Lung microvascular endothelial cell (primary cell): ENCODE results near the gene TBC1D4. TPM values are rescaled to one million over a fixed set of nuclear protein-coding genes. Genes with fewer than 3 reads are reported as not detected.
A peak's percentile ranks its signal among the peaks of the same experiment; 100 is the strongest.
"Not testable (repeated sequence)": the region's sequence is repeated elsewhere in the genome, so short reads cannot be mapped to it uniquely, and the experiment has no call there.

Experiments used
- DNase-seq, 2 donors: peaks; one replicate each; pipeline versions ENCODE4 v3.0.0 to v3.0.0-alpha.2; 2010; ENCODE audit warnings: low read depth in 2 of 2
- total RNA-seq: library from RNA; depleted of rRNA; stranded (reverse); fragments of >200 nt; gene quantifications from 2 replicates; pipeline ENCODE4 v1.2.1, GENCODE V29; 2014

TBC1D4 gene
- total RNA-seq, 1 donor from 2014 or later: 60.5 TPM

DNA sequence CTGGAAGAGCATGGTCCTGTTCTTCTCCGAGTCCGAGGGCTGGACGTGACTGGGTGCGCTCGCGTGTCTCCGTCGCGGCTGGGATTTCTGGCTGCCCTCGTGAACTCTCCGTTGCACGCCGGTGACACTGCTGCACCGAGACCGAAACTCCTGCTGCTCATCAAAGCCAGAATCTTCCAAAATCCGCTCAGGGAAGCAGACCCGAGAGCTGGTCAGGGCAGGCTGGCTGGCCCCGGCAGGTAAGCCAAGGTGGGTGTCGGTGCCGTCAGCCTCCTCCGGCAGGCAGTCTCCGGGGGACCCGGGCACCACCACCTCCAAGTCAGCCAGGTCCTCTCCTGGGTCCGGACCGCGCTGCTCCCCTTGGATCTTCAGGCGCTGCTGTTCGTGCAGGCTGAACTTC lies 119.9 kb downstream of the TBC1D4 start:
- no peak for DNase-seq

- no peak for DNase-seq
These were observed 121.8 kb downstream of the TBC1D4 start for GRCh38 chr13:75360170-75360569.

GRCh38 chr13:75359266-75359665 lies 122.7 kb downstream of the TBC1D4 start:
- peak in 1 of 2 donors; percentile 42 for DNase-seq

GRCh38 chr13:75357576-75358289 lies 124.2 kb downstream of the TBC1D4 start:
- peak; percentile 77 to 85 for DNase-seq

DNA sequence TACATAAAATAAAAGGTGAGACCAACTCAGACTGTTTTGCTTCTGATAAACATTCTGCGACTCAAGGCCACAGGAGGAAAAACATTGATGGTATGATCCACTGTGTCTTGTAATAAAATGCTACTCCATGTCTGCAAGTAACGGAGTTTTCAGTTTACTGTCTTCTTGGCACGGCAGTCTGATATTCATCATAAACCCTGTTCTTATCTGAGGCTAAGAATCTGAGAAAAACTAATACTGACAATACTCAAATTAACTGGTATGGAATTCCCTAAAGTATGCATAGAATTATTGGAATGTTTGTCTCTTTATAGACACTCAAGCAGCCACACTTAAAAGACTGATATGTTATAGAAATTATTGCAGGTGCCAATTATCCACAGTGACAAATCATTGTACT lies 125.5 kb downstream of the TBC1D4 start:
- no peak for DNase-seq

GRCh38 chr13:75355609-75356008 lies 126.4 kb downstream of the TBC1D4 start:
- no peak for DNase-seq

GRCh38 chr13:75353781-75354193 lies 128.2 kb downstream of the TBC1D4 start:
- DNase-seq: no peak

DNA sequence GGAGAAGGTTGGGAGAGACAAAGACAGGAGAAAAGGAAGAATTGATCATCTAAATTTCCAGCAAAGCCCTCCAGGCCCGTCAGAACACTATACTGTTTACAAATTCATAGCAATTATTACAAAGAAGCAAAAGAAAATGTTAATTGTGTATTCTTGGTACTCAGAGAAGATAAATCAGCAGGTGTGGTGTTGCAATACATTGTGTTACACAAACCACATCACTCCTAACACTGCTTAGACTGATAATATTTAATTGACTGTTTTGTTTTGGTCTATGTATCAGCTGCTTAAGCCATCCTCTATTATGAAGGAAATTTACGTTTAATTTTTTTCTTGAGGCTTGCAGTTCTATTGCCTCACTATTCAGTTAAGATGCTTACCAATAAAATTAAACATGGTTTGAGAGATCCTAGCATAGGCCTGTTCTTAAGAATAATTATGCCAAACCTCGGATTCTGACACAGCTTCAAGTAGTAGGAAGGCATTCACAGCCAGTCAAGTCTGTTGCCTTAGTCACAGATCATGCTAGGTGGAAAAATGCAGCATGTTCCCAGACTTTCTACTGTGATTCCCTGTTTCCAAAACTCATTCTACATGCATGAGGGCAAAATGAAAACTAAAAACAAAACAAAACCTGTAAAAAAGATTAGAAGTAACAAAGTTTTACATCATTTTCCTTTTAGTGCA lies 129.2 kb downstream of the TBC1D4 start:
- no peak for DNase-seq

- DNase-seq: not testable (repeated sequence)
These were observed 130.4 kb downstream of the TBC1D4 start for GRCh38 chr13:75351538-75351937.

GRCh38 chr13:75347925-75348324 lies 134.0 kb downstream of the TBC1D4 start:
- DNase-seq: no peak

DNA sequence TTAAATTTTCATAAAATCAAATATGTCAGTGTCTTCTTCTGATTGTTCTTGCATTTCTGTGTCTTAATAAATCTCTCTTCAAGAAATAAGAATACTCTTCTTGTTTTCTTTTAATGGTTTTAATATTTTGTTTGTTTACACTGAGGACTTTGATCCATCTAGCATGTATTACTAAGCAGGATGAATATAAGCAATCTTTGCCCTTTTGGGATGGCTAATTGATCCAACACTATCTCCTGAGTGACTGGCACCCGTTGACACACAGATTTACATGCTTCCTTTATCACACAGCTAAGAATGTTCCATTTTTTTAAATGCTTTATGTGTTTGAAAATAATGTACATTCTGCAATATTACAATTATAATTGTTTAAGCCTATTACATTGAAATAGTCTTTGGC lies 134.5 kb downstream of the TBC1D4 start:
- no peak for DNase-seq

DNA sequence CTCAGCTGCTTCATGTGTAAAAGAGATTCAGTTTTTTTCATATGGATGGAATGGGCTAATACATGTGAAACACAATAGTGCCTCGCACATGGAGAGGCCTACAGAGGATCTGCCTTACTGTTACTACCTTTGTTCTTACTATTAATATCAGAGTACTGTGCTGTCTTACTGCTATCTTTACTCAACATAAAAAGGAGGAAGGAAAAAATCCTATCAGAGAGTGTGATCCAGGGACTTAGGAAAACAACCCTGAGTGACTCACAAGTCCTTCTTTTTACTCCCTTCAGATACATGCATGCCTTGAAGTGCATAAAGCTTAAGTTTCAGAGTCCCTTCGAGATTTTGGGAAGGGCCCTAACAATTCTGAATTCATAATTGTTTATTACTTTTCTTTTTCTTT lies 136.8 kb downstream of the TBC1D4 start:
- peak in 1 of 2 donors; percentile 28 for DNase-seq

- no peak for DNase-seq
These were observed 140.9 kb downstream of the TBC1D4 start for GRCh38 chr13:75341028-75341427.

- DNase-seq: no peak
These were observed 142.2 kb downstream of the TBC1D4 start for GRCh38 chr13:75339635-75340374.

- DNase-seq: no peak
These were observed 147.1 kb downstream of the TBC1D4 start for GRCh38 chr13:75334634-75335447.

DNA sequence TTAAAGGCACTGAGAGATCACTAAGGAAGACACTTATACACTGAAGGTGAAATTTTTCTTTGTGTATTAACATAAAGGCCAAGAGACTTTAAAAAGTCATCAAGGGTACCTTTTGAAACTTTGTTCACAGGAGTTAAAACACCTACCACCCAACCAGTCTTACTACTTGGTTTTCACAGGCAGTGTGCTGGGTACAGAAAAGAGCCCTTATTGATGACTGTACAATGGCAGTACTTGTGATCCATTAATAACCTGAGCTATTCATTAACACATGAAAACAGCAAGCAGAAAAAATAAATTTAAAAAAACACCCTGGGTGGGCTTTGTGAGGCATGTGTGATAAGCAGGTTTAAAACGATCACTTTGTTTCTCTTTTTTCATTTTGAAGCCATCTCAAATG lies 148.9 kb downstream of the TBC1D4 start:
- DNase-seq: no peak

DNA sequence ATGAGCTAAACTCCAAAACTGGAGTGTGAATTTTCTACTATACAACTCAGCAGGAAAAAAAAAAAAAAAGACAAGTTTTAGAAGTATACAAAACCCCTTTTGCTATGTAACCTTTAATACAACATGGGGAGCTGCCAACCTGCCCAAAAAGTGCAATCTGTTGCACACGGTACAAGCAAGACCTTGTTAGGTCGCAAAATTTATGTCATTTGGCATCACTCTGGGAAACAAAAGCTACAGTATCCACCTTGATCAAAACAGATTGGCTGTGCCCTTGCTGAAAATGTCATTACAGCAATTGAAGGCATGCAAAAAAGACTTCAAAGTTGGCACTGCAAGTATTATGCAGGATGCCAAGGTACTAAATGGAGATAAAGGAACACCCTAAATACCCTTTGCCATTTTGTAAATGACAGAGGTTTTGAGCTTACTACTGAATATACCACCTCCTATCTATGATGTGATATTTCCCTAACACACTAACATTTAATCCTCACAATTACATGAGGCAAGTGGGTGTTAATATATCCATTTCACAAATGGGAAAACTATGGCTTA lies 150.1 kb downstream of the TBC1D4 start:
- DNase-seq: no peak

- DNase-seq: no peak
These were observed 151.2 kb downstream of the TBC1D4 start for GRCh38 chr13:75330770-75331169.

DNA sequence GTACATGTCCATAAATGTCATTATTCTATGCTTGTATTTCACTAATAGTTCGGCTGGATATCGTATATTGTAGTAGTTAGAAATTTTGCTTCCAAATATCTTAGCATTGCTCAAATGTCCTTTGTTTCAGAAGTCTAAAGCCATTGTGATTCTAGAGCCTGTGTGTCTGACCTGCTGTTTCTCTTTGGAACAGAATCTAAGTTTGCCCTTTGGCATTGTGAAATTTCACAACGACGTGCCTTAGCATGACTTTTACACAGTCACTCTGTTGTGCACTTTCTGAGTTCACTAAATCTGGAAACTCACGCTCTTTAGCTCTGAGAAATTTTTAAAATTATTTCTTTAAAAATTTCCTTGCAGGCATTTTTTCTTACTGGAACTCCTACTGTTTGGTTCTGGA lies 152.2 kb downstream of the TBC1D4 start:
- DNase-seq: no peak

- DNase-seq: no peak
These were observed 152.9 kb downstream of the TBC1D4 start for GRCh38 chr13:75329097-75329496.

GRCh38 chr13:75327135-75327510 lies 154.8 kb downstream of the TBC1D4 start:
- DNase-seq: no peak
